ENCODE measurements around the gene GALNTL6.

- TF ChIP-seq POLR2A (IDR thresholded peaks at IDR 0.05; ENCODE audit: low read length), result no peak
- TF ChIP-seq GATA1 (IDR thresholded peaks at IDR 0.05; ENCODE audit: low read depth, low read length), result no peak
These were observed 510.1 kb downstream of the GALNTL6 start for GRCh38 chr4:172323288-172323687.
